Gastroesophageal sphincter (tissue), 2 donors: Measurements from ENCODE around the gene CP.

Experiments used
- POLR2A ChIP-seq, 2 donors: fragments of 450-650 bp; IDR thresholded peaks; one replicate each; pipeline ENCODE4 v1.6.1; 2017; ENCODE audit warnings: antibody characterized with exemption in 2 of 2, mild to moderate bottlenecking in 2 of 2, moderate library complexity in 1 of 2
- POLR2AphosphoS5 ChIP-seq: sonication (generic); formaldehyde crosslinking; IDR thresholded peaks from one replicate; pipeline ENCODE4 v1.6.1; 2017; ENCODE audit warnings: antibody characterized with exemption

DNA sequence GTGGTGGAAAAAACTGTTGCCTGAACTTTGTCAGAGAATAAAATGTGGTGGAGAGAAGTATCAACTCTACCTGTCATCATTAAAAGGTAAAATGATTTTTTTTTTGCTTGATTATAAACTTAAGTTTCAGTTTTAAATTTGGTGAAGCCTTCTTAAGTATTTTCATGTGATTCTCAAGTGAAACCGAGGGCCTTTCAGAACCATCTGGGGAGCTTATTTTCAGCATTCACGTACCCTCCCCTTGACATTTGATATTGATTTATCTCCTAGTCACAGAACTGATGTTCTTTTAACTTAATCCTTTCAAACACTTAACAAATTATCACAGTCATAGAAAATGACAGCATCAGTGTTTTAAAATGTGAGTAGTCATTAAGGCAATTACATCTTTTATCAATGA lies 53.7 kb downstream of the CP start:
- TF ChIP-seq POLR2A (IDR thresholded peaks at IDR 0.05) (no peak), POLR2AphosphoS5 (no peak)
